ENCODE data around the gene ATCAY.

The ATCAY gene

GRCh38 chr19:3880471-3881271 lies at the start of gene ATCAY:
ATCAY (plus strand) TSS chr19:3880685; CDS start chr19:3885768, 5,083 bp downstream.
- DNase-seq (ENCODE audit: low read depth): no peak

GRCh38 chr19:3831601-3832000 lies 48.9 kb upstream of the ATCAY start:
- DNase-seq (ENCODE audit: low read depth): no peak

GRCh38 chr19:3832001-3832400 lies 48.5 kb upstream of the ATCAY start:
- DNase-seq (ENCODE audit: low read depth): no peak

GRCh38 chr19:3833578-3834348 lies 46.7 kb upstream of the ATCAY start:
- DNase-seq (ENCODE audit: low read depth): no peak

- no peak for DNase-seq (ENCODE audit: low read depth)
Measured at GRCh38 chr19:3834349-3835054, 46.0 kb upstream of the ATCAY start.

- DNase-seq (ENCODE audit: low read depth): no peak
Measured at GRCh38 chr19:3835055-3835435, 45.4 kb upstream of the ATCAY start.

GRCh38 chr19:3836887-3837286 lies 43.6 kb upstream of the ATCAY start:
- DNase-seq (ENCODE audit: low read depth): no peak

- no peak for DNase-seq (ENCODE audit: low read depth)
Measured at GRCh38 chr19:3837332-3837731, 43.2 kb upstream of the ATCAY start.

GRCh38 chr19:3837922-3838321 lies 42.6 kb upstream of the ATCAY start:
- no peak for DNase-seq (ENCODE audit: low read depth)

- DNase-seq (ENCODE audit: low read depth): no peak
Measured at GRCh38 chr19:3838661-3839060, 41.8 kb upstream of the ATCAY start.

- no peak for DNase-seq (ENCODE audit: low read depth)
Measured at GRCh38 chr19:3839941-3840340, 40.5 kb upstream of the ATCAY start.

- DNase-seq (ENCODE audit: low read depth): no peak
Measured at GRCh38 chr19:3840804-3841203, 39.7 kb upstream of the ATCAY start.

GRCh38 chr19:3842948-3843347 lies 37.5 kb upstream of the ATCAY start:
- DNase-seq (ENCODE audit: low read depth): no peak

GRCh38 chr19:3844596-3844995 lies 35.9 kb upstream of the ATCAY start:
- no peak for DNase-seq (ENCODE audit: low read depth)

GRCh38 chr19:3849092-3849491 lies 31.4 kb upstream of the ATCAY start:
- DNase-seq (ENCODE audit: low read depth): no peak

GRCh38 chr19:3849787-3850186 lies 30.7 kb upstream of the ATCAY start:
- no peak for DNase-seq (ENCODE audit: low read depth)

- DNase-seq (ENCODE audit: low read depth): no peak
Measured at GRCh38 chr19:3850320-3850972, 30.0 kb upstream of the ATCAY start.

GRCh38 chr19:3851254-3852176 lies 29.0 kb upstream of the ATCAY start:
- DNase-seq (ENCODE audit: low read depth): no peak

GRCh38 chr19:3852177-3852511 lies 28.3 kb upstream of the ATCAY start:
- DNase-seq (ENCODE audit: low read depth): no peak

GRCh38 chr19:3852614-3853254 lies 27.8 kb upstream of the ATCAY start:
- peak; percentile 56 for DNase-seq (ENCODE audit: low read depth)

GRCh38 chr19:3855320-3855719 lies 25.2 kb upstream of the ATCAY start:
- no peak for DNase-seq (ENCODE audit: low read depth)
